Endothelial cell of hepatic sinusoid (primary cell): Measurements from ENCODE around the gene COQ10A.

Experiments
- in situ Hi-C: cut with HindIII; loops from 2 replicates; pipeline ENCODE4 v1.10.0; 2017; ENCODE audit warnings: low sequenced_read_pairs

The COQ10A gene

DNA sequence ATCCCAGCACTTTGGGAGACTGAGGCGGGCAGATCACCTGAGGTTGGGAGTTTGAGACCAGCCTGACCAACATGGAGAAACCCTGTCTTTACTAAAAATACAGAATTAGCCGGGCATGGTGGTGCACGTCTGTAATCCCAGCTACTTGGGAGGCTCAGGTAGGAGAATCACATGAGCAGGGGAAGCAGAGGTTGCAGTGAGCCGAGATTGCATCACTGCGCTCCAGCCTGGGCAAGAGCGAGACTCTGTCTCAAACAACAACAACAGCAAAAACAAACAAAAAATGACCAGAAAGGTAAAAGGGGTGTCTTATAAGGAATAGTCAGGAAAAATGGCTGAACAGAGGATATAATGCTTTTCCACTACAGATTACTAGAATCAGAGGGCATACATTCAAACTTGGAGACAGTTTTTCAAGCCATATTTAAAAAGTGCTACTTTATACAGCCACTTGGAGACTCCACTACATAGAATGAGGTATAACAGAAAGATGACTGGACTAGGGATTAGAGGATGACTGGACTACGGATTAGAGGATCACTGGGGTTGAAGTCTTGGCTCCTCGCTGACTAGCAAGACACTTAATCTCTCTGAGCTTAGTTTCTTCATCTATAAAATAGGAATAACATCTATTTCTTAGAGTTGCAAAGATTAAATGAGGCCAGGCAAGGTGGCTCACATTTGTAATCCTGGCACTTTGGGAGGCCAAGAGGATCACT is 38.3 kb downstream of the COQ10A start:
- in situ Hi-C loops, result no loop called here

DNA sequence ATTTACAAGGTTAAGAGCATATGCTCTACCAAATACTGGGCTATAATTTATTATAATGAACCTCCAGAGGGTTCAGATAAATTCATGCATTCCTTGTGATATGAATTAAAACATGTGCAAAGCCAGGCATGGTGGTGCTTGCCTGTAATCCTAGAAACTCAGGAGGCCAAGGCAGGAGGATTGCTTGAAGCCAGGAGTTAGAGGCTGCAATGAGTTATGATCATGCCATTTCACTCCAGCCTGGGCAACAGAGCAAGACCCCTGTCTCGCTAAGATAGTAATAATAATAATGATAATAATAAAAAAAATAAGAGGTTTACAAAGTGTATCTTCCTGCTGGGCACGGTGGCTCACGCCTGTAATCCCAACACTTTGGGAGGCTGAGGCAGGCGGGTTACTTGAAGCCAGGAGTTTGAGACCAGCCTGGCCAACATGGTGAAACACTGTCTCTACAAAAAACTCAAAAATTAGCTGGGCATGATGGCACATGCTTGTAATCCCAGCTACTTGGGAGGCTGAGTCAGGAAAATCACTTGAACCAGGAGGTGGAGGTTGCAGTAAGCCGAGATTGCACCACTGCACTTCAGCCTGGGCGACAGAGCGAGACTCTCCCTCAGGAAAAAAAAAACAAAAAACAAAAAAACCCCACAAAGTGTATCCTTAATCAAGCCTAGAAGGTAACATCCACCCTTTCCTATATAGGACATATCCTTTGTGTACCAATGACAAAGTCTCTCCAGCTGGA is 40.7 kb downstream of the COQ10A start:
- in situ Hi-C loops, result no loop called here

DNA sequence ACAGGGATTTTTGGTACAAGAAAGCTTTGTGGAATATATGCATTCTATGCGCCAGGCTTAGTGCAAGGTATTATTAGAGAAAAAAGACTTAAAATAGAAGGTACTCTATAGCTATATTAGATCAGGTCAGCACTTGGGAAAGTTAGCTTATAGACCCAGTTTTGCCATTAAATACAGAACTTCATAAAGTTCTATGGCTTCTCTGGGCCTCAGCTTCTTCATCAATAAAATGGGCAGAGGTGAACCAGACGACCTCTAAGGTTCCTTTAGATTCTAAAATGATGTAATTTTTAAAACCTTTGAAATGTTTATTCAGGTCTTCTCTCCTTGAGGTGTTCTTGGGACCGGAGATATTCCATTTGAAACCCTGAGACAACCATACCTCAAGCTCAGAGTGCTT is 42.0 kb downstream of the COQ10A start:
- in situ Hi-C loops, result no loop called here

DNA sequence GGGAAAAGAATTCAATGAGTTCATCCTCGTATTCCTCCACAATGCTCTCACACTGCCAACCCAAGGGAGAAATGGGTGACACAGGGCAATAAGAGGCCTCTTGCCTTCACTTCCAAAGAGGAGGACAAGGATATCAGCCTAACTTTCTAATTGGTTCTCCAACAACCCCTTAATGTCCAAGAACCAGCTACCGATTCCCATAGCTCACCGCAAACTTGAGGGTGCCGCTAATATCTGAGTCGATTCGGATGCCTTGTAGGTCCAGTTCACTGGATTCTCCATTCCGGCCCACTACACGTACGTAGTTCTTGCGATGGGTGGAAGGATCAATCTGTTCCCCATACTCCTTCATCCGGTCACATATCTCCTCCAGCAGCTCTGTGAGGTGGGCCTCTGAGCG is 44.3 kb downstream of the COQ10A start:
- in situ Hi-C loops, result no loop called here

DNA sequence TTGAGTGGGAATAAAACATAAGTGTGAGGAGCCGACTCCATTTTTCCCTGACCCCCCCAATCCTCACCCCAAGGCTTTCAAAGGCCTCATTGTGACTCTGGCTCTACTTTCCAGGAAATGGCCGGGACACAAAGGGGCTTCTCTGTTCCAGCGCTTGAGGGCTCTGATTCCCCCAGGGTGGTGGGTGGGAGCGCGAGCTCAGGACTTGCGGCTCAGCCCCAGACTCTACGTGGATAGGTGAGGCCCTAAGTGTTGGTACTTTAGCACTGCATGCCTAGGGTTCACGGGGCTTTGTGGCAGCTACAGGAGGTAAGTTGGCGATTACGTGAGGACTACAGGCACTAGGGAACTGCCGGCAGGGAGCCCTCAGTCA is 48.5 kb downstream of the COQ10A start:
- in situ Hi-C loops, result loop anchor here (5.0 kb wide), 2 partner anchors 47 to 92 kb away; partner anchors contain the start of genes APOF and STAT2

DNA sequence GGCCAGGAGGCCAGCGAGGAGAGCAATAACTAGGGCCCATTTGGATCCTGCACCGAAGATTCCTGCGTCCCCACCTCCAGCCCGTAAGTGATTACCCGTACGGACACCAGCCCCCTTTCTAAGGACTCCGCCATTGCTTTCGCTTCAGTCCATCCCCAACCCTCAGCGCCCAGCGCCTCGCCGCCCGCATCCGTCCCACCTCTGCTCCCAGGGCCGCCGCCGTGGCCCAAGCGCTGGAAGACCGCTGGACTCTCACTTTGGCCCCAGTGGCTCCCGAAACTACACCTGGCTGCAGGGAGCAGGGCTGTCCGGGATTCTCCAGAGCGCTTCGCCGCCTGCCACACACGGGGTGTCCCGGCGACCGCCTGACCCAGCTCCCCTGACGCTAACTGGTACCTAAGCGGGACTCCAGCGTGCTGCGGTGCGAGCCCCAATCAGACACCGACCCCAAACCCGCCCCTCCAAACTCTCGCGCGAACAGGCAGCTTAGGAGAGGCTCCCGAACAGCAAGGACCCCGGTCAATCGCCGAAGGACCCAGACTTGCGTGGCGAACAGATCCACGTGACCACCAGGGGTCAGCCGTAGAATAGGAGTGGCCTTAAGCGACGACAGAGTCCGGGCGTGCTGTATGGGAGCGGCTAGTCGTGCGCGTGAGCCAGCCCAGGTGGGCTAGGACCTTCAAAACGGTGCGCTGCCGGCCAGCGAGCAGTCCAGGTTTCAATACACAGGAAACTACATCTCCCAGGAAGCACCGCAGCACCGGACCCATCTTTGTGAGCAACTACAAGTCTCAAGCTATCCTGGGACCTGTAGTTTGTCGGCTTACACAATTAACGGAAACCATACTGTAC is 49.1 kb downstream of the COQ10A start, which contains the start of gene CNPY2:
TSS of gene CNPY2 (minus strand) at position 367 of the 852 bp plus-strand sequence. CDS start 771 bp downstream, outside the sequence.
- in situ Hi-C loops, result loop anchor here (5.0 kb wide), 2 partner anchors 46 to 91 kb away; partner anchors contain the start of genes APOF and STAT2

DNA sequence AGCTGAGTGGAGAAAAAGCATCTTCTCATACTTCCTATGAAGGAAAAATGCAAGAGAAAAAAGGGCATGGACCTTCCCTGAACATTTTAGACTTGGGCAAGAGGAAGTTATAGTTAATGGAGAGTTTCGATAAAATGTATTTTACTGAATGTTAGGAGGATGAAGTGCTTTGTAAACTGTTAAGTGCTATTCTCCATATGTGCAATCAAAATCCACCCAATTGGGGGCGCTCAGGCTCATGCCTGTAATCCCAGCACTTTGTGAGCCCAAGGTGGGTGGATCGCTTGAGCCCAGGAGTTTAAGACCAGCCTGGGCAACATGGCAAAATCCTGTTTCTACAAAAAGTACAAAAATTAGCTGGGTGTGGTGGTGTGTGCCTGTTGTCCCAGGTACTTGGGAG is 50.9 kb downstream of the COQ10A start:
- in situ Hi-C loops, result loop anchor here (5.0 kb wide), 2 partner anchors 45 to 90 kb away; partner anchors contain the start of genes APOF and STAT2
